NOMO-1 treated with DMSO at 0.1 percent for 48 hours (cell line): ENCODE measurements around the gene EPS8L3.
A peak's percentile ranks its signal among the peaks of the same experiment; 100 is the strongest.
"Not testable (repeated sequence)": the region's sequence is repeated elsewhere in the genome, so short reads cannot be mapped to it uniquely, and the experiment has no call there.

Experiments used
- DNase-seq: peaks from one replicate; lab custom pipeline; 2025; ENCODE audit not compliant: unreplicated experiment; lab: John Stamatoyannopoulos, UW

EPS8L3 gene, protein sequence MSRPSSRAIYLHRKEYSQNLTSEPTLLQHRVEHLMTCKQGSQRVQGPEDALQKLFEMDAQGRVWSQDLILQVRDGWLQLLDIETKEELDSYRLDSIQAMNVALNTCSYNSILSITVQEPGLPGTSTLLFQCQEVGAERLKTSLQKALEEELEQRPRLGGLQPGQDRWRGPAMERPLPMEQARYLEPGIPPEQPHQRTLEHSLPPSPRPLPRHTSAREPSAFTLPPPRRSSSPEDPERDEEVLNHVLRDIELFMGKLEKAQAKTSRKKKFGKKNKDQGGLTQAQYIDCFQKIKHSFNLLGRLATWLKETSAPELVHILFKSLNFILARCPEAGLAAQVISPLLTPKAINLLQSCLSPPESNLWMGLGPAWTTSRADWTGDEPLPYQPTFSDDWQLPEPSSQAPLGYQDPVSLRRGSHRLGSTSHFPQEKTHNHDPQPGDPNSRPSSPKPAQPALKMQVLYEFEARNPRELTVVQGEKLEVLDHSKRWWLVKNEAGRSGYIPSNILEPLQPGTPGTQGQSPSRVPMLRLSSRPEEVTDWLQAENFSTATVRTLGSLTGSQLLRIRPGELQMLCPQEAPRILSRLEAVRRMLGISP

DNA sequence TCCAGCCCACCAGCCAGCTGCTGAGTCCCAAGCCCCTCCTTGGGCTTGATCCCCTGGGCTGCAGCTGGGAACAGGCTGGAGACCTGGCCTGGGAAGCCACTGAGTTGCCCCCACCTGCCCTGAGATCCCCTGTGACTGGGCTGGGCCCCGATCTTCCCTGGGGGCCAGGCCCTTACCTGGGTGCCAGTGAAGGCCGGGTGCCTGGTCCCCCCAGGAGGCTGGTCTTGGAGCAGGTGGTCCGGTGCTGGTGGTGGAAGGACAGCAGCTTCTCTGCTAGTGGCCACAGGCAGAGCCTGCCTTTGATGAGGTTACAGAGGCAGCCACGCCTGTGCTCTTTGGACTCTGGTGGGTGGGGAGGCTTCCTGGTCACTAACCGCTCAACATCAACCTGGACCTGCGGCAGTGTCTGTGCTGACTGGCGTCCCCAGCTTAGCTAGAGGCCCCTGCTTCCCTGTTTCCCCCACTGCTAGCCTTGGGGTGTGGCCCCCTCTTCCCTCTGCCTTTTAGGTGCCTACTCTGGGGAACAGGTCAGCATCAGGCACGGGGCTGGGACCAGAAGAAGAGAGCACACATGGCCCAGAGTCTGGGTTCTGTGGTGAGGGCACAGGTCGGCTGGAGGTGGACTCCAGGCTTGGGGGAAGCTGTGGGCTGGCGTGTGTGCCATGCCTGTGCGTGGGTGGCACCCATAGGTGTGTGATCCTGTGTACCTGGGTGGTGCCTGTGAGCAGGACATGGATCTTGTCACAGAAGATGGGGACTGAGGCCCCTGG lies at the start of gene EPS8L3:
Gene EPS8L3 (minus strand): TSS at position 278 of the 770 bp plus-strand sequence. CDS start 2,174 bp downstream, outside the sequence.
- peak; percentile 10 for DNase-seq

DNA sequence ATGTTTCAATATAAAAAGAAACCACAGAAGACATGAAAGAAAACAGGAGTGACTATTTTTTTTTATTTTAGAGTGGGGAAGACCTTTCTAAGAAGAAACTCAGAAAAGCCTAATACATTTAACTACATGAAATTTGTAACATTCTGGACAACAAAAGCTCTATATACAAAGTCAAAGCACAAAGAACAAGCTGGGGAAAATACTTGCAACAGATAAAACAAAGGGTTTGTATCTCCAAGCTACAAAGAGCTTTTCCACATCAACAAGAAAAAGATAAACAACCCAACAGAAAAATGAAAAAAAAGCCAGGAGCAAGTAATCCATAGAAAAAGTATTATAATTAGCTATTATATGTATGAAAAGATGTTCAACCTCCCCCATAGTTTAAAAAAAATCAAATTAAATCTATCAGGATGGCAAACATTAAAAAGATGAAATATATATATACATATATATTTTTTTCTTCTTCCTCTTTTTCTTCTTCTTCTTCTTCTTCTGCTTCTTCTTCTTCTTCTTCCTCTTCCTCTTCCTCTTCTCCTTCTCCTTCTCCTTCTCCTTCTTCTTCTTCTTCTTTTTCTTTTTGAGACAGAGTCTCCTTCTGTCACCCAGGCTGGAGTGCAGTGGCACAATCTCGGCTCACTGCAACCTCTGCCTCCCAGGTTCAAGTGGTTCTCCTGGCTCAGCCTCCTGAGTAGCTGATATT lies 49.1 kb upstream of the EPS8L3 start:
- DNase-seq = no peak

DNA sequence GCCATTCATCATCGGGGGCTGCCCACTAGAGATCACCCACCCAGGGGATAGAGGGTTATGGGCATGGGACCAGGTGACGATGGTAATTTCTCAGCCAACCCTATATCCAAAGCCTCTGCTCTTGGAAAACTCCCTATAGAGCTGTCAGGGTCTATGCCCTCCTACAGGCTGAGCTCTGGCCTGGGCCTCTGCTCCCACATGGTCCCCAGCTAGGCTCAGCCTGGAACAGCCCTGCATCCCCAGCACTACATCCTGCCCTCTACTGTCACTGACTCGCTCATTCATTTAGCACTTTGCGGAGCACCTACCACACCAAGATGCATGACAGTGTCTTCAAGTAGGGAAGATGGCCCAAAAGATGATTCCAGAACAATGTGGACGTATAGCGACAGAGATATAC lies 45.0 kb upstream of the EPS8L3 start:
- DNase-seq = no peak

DNA sequence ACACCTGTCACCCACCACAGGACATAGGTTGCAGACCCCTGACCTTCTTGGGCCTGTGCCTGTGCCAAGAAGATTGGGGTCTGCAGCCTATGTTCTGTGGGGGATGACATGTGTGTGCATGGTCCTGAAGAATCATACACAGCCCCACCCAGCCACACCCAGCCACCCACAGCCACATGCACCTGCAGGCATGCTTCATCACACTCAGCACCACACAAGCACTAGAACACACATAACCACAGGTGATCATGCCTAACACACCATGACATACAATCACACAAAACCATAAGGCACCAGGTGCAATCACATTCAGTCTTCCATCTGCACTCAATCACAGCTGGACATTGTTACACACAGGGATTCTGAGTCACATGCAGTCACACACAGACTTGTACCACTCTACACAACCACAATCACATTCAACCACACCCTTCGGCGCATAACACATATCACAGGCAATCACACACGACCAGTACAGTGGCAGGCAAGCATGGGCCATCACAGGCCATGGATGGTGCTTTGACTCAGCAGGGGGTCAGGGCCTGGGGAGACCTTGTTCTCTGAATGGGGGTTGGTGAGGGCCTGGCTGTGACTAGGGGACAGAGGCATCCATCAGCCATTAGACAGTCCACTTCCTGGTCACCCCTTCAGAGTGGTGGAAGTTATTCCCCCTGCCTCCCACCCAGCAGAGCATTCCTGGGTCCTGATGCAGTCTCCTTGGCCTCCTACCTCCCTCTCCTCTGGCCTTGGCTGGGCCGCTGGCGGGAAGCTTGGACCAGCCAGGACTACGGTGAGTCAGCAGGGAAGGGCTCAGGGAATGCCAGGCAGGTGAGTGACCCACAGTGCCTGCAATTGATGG lies 44.3 kb upstream of the EPS8L3 start:
- DNase-seq = no peak

DNA sequence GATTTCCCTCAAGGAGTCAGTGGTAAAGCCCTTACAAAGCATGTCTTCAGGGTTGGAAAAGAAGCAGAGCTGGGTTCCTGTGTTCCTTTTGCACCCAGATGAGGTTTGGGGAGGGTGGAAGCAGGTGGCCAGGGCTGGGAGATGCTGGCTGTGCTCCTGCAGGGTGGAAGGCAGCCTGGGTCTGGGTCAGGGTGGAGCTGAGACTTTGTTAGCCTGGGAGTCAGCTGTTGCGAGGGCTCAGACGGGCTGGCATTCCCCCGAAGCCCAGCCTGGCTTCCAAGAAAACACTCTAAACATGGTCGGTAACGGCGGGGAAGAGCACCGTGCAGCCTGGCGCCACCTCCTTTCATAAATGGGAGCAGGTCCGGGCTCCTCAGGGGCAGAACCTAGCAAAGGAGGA lies 43.7 kb upstream of the EPS8L3 start:
- no peak for DNase-seq

DNA sequence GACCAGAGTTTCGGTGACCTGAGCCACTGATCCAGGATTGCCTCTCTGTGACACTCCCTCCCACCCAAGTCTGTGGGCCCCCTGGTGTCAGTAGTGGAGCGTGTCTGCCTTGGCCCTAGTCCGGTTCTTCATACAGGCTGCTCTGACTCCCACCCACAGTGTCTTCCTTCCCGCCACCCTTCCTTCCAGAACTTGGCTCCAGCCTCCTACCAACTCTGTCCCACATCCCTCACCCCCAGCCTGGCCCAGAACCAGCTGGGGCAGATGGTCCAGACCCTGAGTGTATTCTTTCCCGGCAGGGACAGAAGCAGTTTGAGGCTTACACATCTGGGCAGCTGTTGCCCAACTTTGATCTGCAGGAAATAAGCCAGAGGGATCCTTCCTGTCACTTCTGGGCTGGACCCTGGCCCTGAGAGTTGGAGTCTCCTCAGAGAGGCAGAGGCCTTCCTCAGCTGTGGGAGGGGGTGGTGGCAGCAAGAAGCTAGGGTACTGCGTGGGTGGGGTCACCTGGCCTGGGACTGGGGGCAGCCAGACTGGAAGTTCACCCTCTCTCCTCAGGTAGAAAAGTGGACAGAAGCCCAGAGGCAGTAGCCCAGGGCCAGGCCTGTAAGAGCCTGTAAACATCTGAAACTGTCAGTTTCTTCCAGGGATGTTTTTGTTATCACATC lies 43.1 kb upstream of the EPS8L3 start:
- no peak for DNase-seq

DNA sequence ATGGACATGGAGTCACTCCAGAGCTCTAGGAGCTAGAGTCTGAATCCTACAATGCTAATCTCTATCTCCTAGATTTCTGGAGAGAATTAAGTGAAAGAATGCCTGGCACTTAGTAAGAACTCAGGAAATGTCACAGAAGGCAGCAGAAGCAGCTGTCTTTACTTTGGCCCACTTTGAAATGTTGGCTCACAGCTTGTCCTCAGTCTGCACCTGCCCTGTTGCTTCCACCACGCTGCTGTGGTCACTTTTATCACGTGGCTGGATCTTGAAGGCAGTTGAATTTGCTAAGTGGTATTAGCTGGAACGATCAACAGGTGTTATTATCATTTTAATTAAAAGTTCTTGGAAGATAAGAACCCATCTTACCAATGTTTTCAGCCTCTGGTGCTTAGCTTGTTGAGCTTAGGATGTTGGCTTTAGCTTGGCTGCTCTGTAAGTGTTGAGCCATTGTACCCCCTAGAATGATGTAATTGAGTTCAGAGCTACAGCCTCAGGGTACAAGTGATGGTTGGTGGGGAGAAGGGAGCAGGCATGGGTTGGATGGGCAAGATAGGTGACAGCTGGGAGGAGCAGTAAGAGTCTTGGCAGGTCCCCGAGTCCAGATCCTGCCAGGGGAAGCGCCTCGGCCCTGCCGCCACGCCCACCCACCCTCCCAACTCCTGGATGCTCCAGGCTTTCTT lies 41.9 kb upstream of the EPS8L3 start:
- DNase-seq = no peak

DNA sequence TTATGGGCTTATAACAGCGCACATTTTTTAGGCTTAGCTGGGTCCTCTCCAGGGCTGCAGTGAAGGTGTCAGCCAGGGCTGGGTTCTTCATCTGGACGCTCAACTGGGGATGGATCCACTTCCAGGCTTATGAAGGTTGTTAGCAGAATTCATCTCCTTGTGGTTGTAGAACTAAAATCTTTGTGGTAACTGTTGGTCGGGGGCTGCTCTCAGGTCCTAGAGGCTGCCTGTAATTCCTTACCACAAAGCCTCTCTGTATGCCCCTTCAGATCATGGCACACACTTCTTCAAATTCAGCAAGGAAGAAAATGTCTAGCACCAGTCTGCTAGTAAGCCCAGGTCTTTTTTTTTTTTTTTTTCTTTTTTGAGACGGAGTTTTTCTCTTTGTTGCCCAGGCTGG lies 40.9 kb upstream of the EPS8L3 start:
- no peak for DNase-seq

DNA sequence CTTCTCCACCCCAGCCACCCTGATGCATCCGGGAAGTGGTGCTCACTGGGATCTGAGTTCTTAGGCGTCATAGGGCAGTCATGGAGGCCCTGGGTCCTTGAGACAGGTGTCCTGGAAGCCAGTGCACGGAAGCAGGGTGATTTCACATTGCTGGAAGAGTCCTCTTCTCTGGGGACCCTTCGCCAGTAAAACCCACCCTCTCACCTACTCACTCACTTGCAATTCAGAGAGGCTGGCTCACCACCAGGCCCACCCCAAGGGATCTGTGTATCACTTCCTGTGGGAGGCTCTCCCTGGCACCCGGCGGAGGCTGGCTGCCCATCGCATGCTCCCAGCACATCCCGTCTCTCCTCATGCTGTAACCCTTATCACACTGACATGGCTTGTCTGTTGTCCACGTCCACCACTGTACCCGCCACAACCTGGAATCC lies 40.2 kb upstream of the EPS8L3 start:
- DNase-seq = no peak

DNA sequence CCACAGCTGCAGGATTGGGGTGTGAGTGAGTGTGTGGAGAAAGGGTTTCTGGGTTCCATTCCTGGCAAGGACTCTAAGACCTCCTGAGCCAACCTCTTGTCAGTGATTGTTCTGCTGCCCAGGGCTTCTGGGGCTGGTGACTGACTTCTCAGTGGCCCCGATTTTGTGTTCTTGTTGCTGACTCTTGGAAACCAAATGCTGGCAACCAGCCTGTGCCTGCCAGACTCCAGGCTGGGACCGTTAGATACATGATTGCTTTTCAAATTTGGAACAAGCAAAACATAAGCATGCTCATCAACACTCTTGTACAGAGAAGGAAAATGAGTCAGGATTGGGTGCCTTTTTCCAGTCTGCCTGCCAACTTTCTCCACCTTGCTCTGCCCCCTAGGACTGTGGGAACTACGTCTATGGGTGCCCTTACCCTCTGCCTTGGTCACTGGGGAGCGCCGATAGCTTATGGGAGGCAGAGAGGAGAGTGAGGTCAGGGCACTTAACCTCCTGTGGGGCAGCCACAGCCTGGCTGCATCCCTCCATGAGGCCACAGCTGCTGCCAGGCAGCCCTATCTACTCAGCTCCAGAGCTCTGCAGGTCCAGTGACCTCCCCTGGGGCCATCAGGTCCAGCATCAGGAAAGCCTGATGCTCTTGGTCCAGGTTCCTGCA lies 39.3 kb upstream of the EPS8L3 start:
- no peak for DNase-seq

DNA sequence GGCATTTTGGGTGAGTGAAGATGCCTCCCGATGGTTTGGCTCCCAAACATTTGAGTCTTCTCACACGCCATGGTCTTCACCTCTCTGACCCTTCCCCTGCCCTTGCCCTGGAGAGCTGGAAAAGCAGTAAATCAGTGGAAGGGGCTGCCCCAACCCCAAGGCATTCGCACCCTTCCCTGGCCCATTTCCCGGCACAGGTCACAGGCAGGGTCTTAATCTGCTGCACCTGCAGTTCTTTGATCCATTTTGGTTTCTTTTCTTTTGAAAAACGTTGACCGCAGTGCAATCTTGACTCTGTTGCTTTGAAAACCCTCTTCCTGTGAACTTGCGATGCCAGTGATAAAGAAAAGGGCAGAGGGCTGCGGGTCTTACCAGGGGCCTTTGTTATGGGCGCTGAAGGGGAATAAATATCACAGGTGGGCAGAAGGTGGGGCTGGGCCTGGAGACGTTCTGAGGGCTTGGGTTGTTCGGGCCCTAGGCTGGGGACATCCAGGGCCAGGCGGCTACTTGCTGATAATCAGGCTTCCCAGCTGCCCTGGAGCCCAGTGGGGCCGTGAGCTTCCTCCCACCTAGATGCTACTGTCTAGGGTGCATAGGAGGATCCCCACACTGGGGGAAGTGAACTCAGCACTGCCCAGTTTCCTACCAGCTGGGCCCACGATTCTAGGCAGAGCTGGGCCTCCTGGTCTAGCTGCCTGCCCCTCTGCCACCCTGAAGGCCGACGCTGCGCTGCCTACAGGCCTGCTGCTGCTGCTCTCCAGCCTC lies 38.6 kb upstream of the EPS8L3 start:
- no peak for DNase-seq

DNA sequence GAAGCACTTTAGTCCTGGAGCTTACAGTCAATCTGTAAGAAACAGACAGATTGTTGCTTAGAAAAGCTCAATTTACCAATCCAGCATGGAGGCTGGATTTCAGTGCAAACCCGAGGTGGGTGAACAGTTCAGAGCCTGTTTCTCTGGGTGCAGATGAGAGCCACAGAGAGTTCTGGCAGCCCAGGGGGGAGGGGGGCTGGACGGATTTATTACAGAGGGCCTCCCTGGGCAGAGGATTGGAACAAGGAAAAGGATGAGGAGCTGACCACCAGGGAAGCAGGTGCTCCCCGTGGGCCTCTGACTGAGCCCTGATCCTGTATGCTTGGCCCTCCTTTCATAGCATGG lies 38.0 kb upstream of the EPS8L3 start:
- DNase-seq = no peak

DNA sequence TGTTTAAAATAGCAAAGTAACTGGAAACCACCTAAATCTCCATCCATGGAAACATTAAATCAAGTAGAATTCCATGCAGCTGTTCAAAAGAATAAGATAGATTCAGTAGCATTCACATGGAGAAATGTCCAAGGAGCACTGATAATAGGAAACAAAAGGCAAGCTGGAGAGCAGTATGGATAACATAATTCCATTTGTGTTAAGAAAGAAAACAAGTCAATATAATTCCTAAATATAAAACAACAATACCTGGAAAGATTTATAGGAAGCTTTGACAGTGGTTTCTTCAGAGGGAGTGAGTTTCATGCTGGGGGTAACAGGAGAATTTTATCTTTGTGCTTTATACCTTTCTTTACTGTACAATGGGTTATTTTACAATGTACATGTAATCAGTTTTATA lies 36.6 kb upstream of the EPS8L3 start:
- DNase-seq = no peak

DNA sequence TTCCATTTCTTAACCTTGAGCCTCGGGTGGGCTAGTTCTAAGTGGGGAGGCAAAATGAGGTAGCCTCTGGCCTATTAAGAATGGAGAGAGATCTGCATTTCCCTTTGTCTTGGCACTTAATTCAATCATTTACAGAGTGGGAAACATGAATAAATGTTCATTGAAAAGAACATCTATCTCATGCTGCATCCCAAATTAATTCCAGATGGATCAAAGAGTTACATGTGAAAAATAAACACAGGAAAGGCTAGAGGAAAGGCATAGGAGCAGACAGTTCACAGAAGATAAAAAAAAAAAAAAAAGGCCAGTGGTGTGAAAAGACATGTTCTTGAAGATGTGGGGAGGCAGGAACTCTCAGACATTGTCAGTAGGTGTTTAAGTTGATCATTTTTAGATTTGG lies 35.7 kb upstream of the EPS8L3 start:
- DNase-seq = no peak

DNA sequence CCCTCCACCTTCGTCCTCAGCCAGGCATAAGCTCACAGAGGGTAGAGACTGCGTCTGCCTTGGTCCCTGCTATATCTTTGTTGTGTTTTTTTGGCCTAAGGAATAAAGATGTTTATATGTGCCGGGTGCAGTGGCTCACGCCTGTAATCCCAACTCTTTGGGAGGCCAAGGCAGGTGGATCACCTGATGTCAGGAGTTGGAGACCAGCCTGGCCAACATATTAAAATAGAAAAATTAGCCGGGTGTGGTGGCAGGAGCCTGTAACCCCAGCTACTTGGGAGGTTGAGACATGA lies 33.5 kb upstream of the EPS8L3 start:
- not testable (repeated sequence) for DNase-seq

DNA sequence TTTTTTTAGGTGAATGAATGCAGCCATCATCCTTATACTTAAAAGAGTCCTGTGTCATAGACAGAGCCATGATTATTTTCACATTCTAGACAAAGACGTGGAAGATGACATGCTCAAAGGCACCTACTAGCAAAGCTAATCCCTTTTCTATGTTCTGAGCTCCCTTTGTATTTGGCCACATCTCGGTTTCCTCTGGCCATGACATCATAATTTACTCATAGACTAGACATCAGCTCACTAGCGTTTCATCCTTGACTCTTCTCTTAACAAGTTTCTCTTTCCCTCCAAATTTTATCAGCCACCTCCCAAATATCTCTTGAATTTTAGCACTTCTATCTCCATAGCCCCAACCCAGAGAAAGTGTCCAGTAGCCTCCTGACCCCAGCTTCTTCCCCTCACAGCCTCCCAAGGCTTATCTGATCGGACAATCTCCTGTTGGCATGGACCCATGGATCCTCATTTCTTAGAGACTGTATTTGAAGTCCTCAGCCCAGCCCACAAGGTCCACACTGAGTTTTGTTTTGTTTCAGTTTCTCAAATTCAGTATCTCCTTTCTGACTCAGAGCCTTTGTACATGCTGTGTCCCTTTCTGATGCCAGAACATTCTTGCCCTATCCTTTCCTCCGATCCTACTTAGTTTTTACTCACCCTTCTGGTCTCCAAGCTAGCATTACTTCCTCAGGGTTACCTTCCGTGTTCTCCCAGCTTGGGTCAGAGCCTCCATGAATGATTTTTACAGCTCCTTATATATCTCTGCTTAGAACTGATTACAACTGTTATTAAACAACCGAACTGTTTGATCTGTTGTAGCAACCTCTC lies 33.0 kb upstream of the EPS8L3 start:
- no peak for DNase-seq

DNA sequence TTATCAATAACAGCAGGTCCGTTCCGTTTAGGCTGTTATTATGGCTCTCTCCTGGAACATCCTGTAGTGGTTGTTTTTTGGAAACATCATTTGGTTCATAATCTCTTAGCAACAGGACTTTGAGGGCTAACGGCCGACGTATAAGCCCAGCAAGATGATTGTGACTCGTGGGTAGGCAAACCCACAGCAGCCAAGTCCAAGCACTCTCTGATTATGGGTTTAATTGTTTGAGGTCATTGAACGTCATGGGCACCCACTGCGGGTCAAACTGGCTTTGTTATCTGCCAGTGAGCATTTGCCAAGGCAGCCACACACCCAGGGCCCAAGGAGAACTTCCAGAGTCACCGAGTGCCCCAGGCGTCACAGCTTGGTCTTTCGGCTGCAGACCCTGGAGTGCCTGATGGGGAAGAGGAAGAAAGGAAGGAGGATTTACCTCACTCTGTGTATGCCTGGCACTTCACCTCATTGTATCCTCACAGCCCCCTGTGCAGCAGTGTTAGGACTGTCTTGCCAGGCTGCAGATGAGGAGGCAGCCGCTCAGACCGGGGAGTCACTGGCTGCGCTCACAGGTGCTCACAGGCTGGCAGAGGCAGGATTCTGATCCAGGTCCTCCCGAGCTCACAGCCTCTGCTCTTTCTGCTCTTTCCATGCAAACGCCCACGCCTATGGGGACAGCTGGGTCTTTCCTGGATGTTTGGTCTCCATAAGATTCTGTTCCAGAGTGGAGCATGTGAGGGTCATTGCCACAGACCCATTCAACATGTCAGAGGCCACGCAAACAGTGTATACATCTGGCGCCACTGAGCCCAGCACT lies 30.8 kb upstream of the EPS8L3 start:
- no peak for DNase-seq
